GM18508 (cell line): ENCODE measurements around the gene MACROD1.

Experiments used
- ATAC-seq: cut with Tn5 transposase; IDR thresholded peaks from one replicate; pipeline ENCODE4 v1.9.1; 2021; ENCODE audit warnings: moderate number of reproducible peaks; ENCODE audit not compliant: insufficient read depth, unreplicated experiment

Gene MACROD1

GRCh38 chr11:64096835-64097234 is 69.1 kb downstream of the MACROD1 start:
- ATAC-seq = no peak

- ATAC-seq = no peak
Observed at GRCh38 chr11:64095949-64096348, 70.0 kb downstream of the MACROD1 start.

- ATAC-seq = no peak
Observed at GRCh38 chr11:64095273-64095817, 70.6 kb downstream of the MACROD1 start.

GRCh38 chr11:64094463-64095260 is 71.3 kb downstream of the MACROD1 start:
- ATAC-seq = no peak

- ATAC-seq = no peak
Observed at GRCh38 chr11:64093233-64094039, 72.5 kb downstream of the MACROD1 start.

GRCh38 chr11:64092761-64093136 is 73.2 kb downstream of the MACROD1 start:
- no peak for ATAC-seq

- ATAC-seq = no peak
Observed at GRCh38 chr11:64092111-64092760, 73.7 kb downstream of the MACROD1 start.

- no peak for ATAC-seq
Observed at GRCh38 chr11:64090806-64091516, 75.0 kb downstream of the MACROD1 start.

GRCh38 chr11:64089915-64090805 is 75.8 kb downstream of the MACROD1 start:
- ATAC-seq = no peak

GRCh38 chr11:64089493-64089892 is 76.4 kb downstream of the MACROD1 start:
- no peak for ATAC-seq

- ATAC-seq = no peak
Observed at GRCh38 chr11:64089027-64089360, 76.9 kb downstream of the MACROD1 start.

- ATAC-seq = no peak
Observed at GRCh38 chr11:64088162-64089026, 77.5 kb downstream of the MACROD1 start.

GRCh38 chr11:64086258-64087123 is 79.4 kb downstream of the MACROD1 start:
- no peak for ATAC-seq

- no peak for ATAC-seq
Observed at GRCh38 chr11:64085906-64086257, 80.0 kb downstream of the MACROD1 start.

GRCh38 chr11:64084951-64085710 is 80.8 kb downstream of the MACROD1 start:
- ATAC-seq = no peak

- ATAC-seq = no peak
Observed at GRCh38 chr11:64084146-64084950, 81.6 kb downstream of the MACROD1 start.
